NAMALWA (cell line): ENCODE data around the gene CACNA2D1.
"Not testable (repeated sequence)": the region's sequence is repeated elsewhere in the genome, so short reads cannot be mapped to it uniquely, and the experiment has no call there.

Experiments
- DNase-seq: peaks from one replicate; pipeline ENCODE4 v3.0.0-alpha.2; 2015; ENCODE audit warnings: low spot score

Gene CACNA2D1

DNA sequence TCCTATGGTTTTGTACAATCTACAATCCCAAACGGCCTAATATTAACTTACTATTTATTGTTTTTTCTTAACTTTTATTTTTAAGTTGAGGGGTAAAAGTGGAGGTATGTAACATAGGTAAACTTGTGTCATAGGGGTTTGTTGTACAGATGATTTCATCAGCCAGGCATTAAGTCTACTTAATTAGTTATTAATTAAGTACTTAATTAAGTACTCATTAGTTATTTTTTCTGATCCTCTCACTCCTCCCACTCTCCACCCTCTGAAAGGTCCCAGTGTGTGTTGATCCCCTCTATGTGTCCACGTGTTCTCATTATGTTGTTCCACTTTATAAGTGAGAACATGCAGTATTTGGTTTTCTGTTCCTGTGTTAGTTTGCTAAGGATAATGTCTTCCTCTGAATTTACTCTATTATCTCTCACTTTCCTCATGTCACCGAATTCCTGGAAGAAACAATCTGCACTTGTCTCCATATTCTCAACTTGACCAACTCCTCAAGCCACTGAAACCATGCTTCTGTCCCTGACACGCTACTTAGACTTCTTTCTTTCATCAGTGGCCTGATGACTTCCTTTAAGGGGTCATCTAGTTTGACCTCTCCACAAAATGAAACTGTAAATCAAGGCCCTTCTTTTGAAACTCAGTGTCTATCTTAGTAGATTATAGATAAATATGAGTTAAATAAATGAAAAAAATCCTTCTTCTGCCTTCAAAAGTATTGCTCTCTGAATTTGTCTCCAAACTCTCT is 9.1 kb downstream of the CACNA2D1 start:
- DNase-seq: no peak

DNA sequence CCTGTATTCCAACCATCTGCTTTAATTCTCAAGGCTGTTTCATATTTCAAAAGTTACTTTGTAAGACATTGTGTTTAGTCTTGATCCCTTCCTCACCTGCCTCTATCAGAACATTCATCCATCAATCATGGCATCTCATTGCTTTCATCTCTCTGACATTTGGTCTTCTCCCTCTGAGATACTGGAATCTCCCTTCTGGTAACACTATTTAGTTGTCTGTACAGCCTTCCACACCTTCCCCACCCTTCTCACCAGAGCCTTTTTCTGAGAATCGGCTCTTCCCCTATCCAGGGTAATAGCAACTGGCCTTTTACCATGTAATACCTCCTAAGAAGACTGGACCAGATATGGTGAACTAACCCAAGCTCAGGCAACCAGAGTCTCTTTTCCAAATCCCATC is 10.1 kb downstream of the CACNA2D1 start:
- no peak for DNase-seq

DNA sequence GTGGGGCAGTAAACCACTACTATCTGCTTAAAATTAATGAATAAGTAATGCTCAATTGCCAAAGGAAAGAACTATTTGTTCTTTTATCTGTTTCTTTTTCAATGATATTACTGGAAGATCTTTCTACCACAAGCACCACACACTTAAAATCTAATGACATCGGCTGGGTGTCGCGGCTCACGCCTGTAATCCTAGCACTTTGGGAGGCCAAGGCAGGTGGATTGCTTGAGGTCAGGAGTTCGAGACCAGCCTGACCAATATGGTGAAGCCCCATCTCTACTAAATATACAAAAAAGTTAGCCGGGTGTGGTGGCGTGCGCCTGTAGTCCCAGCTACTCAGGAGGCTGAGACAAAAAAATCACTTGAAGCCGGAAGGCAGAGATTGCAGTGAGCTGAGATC is 10.8 kb downstream of the CACNA2D1 start:
- DNase-seq: not testable (repeated sequence)

GRCh38 chr7:82430500-82431465 is 12.8 kb downstream of the CACNA2D1 start:
- DNase-seq: no peak

DNA sequence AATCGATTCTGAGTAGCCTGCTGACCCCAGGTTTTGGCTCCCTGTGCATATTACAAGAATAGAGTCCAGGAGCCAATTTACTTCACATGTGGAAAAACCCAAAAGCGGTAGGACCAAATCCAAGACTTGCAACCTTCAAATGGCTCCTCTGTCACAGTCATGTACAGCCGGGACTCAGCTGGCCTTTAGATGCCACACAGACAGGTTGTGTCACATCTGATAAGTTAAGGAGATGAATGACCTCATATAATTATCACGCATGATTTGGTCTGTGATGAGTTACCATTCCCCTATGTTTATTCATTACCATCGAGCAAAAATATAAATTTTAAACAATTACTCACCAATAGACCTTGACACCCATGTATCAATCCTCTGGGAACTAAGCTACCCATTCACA is 14.2 kb downstream of the CACNA2D1 start:
- no peak for DNase-seq

DNA sequence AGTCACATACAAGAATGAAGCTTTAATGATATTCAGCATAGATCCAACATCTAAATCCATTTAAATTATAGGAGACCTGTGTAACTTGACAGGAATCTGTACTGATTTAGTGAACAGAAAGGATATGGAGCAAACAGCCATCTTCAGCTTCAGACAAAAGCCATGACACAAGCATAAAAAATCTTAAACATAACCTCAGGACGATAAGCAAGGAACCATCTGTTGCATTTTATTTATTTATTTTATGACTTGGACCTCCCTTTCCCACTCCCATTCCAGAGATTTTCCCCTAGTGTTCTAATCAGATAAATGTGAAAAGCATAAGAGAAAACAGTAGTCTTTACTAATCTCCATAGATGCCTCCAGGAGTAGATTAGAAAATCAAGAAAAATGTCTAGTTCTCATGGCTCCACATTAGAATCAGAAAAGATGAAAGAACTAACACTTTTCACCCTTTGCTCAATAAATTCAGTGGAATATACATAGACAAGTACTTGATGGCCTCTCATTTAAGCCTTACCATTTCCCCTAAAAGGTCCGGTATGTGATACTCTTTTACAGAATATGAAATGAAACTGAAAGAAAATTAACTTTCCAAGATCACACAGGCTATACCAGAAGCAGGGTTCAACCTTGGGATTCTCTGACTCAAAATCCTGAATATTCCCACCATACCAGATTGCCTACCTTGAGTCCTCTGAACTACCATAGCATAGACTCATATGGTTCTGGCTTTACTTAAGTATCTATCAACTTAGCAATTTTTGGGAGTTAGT is 15.2 kb downstream of the CACNA2D1 start:
- DNase-seq: no peak

- DNase-seq: no peak
Observed at GRCh38 chr7:82423446-82423845, 20.1 kb downstream of the CACNA2D1 start.

- DNase-seq: no peak
Observed at GRCh38 chr7:82419200-82419599, 24.4 kb downstream of the CACNA2D1 start.

DNA sequence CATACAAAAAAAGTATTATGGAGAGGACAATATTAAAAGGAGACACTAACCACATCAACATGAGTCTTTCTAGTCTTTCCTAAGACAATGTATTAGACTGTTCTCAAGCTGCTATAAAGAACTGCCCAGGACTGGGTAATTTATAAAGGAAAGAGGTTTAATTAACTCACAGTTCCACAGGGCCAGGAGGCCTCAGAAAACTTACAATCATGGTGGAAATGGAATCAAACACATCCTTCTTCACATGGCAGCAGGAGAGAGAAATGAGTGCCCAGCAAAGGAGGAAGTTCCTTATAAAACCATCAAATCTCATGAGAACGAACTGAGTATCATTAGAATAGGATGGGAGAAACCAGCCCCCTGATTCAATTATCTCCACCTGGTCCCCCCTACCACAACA is 25.7 kb downstream of the CACNA2D1 start:
- DNase-seq: no peak

- no peak for DNase-seq
Observed at GRCh38 chr7:82416402-82416801, 27.2 kb downstream of the CACNA2D1 start.

- DNase-seq: no peak
Observed at GRCh38 chr7:82414389-82414788, 29.2 kb downstream of the CACNA2D1 start.

DNA sequence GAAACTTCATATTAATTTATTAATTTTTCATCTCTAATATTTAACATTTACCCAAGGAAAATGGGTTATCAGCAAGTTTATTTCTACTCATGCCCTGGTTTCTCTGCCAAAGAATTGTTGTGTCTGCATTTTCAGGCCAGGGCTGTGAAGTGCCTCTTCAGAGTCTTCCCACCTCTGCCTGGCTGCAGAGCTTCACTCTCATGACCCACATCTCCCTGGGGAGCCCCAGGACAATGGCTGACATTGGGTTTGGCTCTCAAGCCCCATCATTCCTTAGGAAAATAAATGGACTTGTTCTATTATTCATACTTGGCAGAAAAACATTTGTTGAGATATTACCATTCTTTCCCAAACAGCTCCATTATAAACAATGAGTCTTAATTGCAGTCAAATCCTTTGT is 30.3 kb downstream of the CACNA2D1 start:
- no peak for DNase-seq

- no peak for DNase-seq
Observed at GRCh38 chr7:82411732-82412131, 31.8 kb downstream of the CACNA2D1 start.

DNA sequence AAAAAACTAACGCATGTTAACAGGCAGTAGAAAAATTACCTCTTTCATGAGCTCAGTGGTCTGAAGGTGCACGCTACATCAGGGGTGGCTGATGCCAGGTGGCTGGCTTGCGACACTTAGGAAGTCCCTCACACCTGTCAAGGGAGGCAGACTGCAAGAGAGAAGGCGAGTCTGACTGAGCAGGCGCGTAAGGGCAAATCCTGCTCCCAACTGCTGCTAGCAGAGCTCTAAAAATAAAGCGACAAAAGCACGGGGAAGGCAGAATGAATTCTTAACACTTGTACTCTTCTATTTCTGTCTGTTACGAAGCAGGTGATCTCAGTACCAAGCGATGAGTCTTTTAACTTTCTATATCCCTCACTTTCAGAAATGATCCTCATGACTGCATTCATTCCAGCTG is 33.1 kb downstream of the CACNA2D1 start:
- DNase-seq: no peak

- no peak for DNase-seq
Observed at GRCh38 chr7:82406937-82407336, 36.6 kb downstream of the CACNA2D1 start.

- no peak for DNase-seq
Observed at GRCh38 chr7:82405301-82405700, 38.3 kb downstream of the CACNA2D1 start.

DNA sequence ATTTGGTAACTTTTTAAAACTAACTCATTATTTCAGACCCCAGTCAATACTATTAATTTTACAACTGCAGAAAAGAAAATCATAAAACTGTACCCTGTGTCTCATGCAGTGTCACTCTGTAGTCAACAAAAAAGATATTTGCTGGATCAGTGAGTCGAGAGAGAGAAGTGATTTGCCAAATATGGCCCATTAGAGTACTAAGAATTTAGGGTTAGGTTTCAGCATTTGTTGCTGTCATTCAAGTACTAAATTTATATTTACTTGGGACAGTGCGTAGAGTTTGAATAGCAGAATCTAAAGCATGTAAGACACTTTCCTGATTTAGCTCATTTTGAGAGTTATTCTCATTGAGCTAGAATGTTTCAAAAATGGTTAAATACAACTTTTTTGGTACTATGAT is 38.9 kb downstream of the CACNA2D1 start:
- no peak for DNase-seq

DNA sequence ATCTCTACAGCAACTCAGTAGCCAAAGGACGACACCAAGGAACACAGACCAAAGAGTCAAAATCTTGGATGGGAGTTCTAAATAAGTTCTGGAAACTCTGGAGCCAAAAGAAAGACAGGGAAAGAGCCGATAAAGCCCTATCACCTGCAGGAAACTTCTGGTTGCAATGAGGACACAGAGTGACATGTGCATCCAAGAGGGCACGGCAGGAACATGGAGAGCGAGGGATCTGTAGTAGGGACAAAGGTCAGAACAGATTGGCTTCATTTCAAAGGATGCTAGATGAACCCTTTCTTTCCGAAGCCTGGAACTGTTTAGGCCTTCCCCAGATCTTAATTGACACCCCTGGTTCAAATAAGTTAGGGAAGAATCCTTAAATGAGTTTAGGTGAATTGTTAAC is 39.5 kb downstream of the CACNA2D1 start:
- no peak for DNase-seq

- no peak for DNase-seq
Observed at GRCh38 chr7:82397879-82398524, 45.6 kb downstream of the CACNA2D1 start.

DNA sequence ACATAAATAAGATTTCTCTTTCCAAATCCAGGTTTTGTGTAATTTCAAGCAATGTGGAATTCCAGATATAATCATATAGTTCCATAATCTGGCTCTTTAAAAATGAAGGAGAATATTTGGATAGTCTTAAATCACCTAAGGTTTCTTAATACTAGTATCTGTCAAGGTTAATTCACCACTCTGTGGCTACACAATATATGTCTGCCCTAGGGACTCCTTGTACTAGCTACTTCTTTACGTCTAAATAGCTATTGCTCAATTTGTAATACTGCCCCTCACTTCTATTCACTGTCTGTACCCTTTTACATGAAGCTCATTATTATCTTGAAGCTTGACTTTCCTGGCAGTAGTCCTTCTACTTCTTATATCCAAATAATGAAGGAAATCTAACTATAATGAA is 47.2 kb downstream of the CACNA2D1 start:
- DNase-seq: no peak

DNA sequence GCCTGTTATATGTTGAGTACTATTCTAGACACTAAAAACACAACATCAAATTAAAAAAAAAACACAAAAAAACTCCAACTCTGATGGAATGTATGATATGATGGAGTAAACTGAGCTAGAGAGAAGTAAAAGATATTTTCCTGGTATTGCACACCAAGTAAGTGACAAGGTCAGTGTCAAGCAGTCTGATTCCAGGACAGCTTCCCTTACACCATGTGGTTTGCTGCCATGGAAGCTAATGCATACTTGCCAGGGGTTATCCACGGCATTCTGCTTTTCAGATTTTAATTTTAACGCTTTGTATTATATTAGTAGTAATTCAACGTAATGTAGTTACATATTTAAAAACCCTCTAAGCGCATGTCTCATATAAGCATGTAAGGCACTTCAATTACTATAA is 48.4 kb downstream of the CACNA2D1 start:
- DNase-seq: no peak

GRCh38 chr7:82393840-82394220 is 49.7 kb downstream of the CACNA2D1 start:
- no peak for DNase-seq
